ENCODE measurements around the gene NFATC2. TPM values are rescaled to one million over a fixed set of nuclear protein-coding genes. Genes with fewer than 3 reads are reported as not detected.

The NFATC2 gene
- total RNA-seq, 1 experiment from 2014 or later = 0.61 TPM

- no peak overlapping the region for H3K27ac ChIP-seq (ENCODE audit: insufficient read length, low read depth, low read length)
- Mint-ChIP-seq H3K4me3 (no peak overlapping the region), H3K9me3 (no peaks in the 10 kb centered on the region), H3K27ac (peak overlapping the region in 1 of 3 experiments; percentile 19; a peak in 2 of 7 replicates), H3K36me3 (ENCODE audit: insufficient read depth in 1 of 3, low read depth in 3 of 3) (no peaks in the 10 kb centered on the region), H3K27me3 (ENCODE audit: low read depth) (peaks cover 3% of the 10 kb centered on the region), H3K4me1 (no peaks in the 10 kb centered on the region)
- no peak overlapping the region for H3T11ph ChIP-seq (ENCODE audit: low read length)
- no peak for TF ChIP-seq CTCF (conservative IDR thresholded peaks at IDR 0.05)
- H2BK120ac ChIP-seq (ENCODE audit: low read depth, low read length, poor library complexity, severe bottlenecking) = no peak overlapping the region
- no peak overlapping the region for H3K14ac ChIP-seq (ENCODE audit: insufficient read depth, low read length)
- no peaks in the 10 kb centered on the region for H4K20me1 ChIP-seq (ENCODE audit: control insufficient read depth, insufficient read depth, insufficient read length)
- H2BK12ac ChIP-seq (ENCODE audit: insufficient read length, low read depth, low read length) = no peak overlapping the region
- no peaks in the 10 kb centered on the region for H3K27me3 ChIP-seq (ENCODE audit: insufficient read depth, low read length)
- H4K91ac ChIP-seq (ENCODE audit: insufficient read length, low read depth, low read length) = no peak overlapping the region
- no peaks in the 10 kb centered on the region for H3K9me3 ChIP-seq (ENCODE audit: control insufficient read depth, low read depth, low read length)
- H3K56ac ChIP-seq (ENCODE audit: insufficient read length, low read depth, low read length) = no peak overlapping the region
- no peak overlapping the region for H2BK20ac ChIP-seq (ENCODE audit: low read depth, low read length, poor library complexity, severe bottlenecking)
- H3K79me2 ChIP-seq (ENCODE audit: insufficient read depth, low read length) = no peaks in the 10 kb centered on the region
- H2BK5ac ChIP-seq (ENCODE audit: insufficient read length, low read length) = no peak overlapping the region
- WGBS (ENCODE audit: extremely low coverage, insufficient read length, low lambda C conversion rate) = no CpG with 5 or more reads among the region's 19 CpGs
- H4K8ac ChIP-seq (replicated peaks; ENCODE audit: insufficient read length, low read depth, low read length) = no peak overlapping the region
- no peak overlapping the region for H3K23ac ChIP-seq (ENCODE audit: insufficient read length, low read depth, low read length)
- H2BK15ac ChIP-seq (ENCODE audit: low read depth, low read length) = no peak overlapping the region
- no peak overlapping the region for H3K4ac ChIP-seq (ENCODE audit: low read depth, low read length)
- no peak overlapping the region for H3K4me2 ChIP-seq (ENCODE audit: insufficient read depth, insufficient read length, low read length)
- no peak for DNase-seq
- no peaks in the 10 kb centered on the region for H3K79me1 ChIP-seq (ENCODE audit: insufficient read depth, low read depth, low read length, poor library complexity, severe bottlenecking)
- no peaks in the 10 kb centered on the region for H3K23me2 ChIP-seq (ENCODE audit: insufficient read length, low read depth, low read length, poor library complexity, severe bottlenecking)
- no peak overlapping the region for H3K9ac ChIP-seq (ENCODE audit: extremely low read depth, insufficient read length, low read length)
- H2AK5ac ChIP-seq (ENCODE audit: insufficient read length, low read length) = no peak overlapping the region
- H3K4me1 ChIP-seq (ENCODE audit: insufficient read depth, low read length) = no peaks in the 10 kb centered on the region
- no peak overlapping the region for H2AFZ ChIP-seq (ENCODE audit: low read length)
- H4K5ac ChIP-seq (ENCODE audit: insufficient read length, low read depth, low read length) = no peak overlapping the region
- H3K18ac ChIP-seq (ENCODE audit: insufficient read length, low read depth, low read length) = no peak overlapping the region
Observed at GRCh38 chr20:51533291-51534172, 9.0 kb downstream of the NFATC2 start.
